Lower leg skin (tissue), 3 donors: ENCODE results near the gene CEP295NL.

Source experiments
- CTCF ChIP-seq, 3 donors: fragments of 450-650 bp; IDR thresholded peaks; one replicate each; pipeline ENCODE4 v1.5.1; 2016; ENCODE audit warnings: antibody characterized with exemption in 3 of 3, mild to moderate bottlenecking in 3 of 3, moderate library complexity in 2 of 3
- POLR2A ChIP-seq, 2 donors: fragments of 450-650 bp; IDR thresholded peaks; one replicate each; pipeline ENCODE4 v1.6.1; 2016 to 2017; ENCODE audit warnings: antibody characterized with exemption in 2 of 2, mild to moderate bottlenecking in 1 of 2, moderate library complexity in 1 of 2

- TF ChIP-seq CTCF (IDR thresholded peaks at IDR 0.05), result no peak
- no peak for TF ChIP-seq POLR2A (IDR thresholded peaks at IDR 0.05)
Measured at GRCh38 chr17:78908426-78908825, 5.4 kb upstream of the CEP295NL start.
